ENCODE measurements around the gene HOXA1.
A peak's percentile ranks its signal among the peaks of the same experiment; 100 is the strongest.

HOXA1 gene

GRCh38 chr7:27107391-27108381 is 11.9 kb upstream of the HOXA1 start:
- Histone ChIP-seq H3K4me1 (ENCODE audit: insufficient read depth, low read length) (peaks cover 9% of the 10 kb centered on the region; the same call in 1 of the 2 replicates), H3K27ac (ENCODE audit: low read depth, low read length) (no peak overlapping the region), H3K9ac (ENCODE audit: low read depth, low read length) (no peak overlapping the region), H3K9me3 (ENCODE audit: insufficient read depth, low read depth, low read length) (no peaks in the 10 kb centered on the region), H3K4me3 (ENCODE audit: low read length) (no peak overlapping the region), H3K27me3 (ENCODE audit: insufficient read depth, low read length) (peaks cover 100% of the 10 kb centered on the region), H3K36me3 (ENCODE audit: insufficient read depth, low read length) (no peaks in the 10 kb centered on the region)
- 5% methylated on average over 43 of the region's 47 CpGs for WGBS

GRCh38 chr7:27106901-27107240 is 11.1 kb upstream of the HOXA1 start:
- Histone ChIP-seq H3K9me3 (ENCODE audit: insufficient read depth, low read depth, low read length) (no peaks in the 10 kb centered on the region), H3K27me3 (ENCODE audit: insufficient read depth, low read length) (peaks cover 100% of the 10 kb centered on the region), H3K27ac (ENCODE audit: low read depth, low read length) (no peak overlapping the region), H3K4me1 (ENCODE audit: insufficient read depth, low read length) (peaks cover 9% of the 10 kb centered on the region; the same call in 1 of the 2 replicates), H3K36me3 (ENCODE audit: insufficient read depth, low read length) (no peaks in the 10 kb centered on the region), H3K4me3 (ENCODE audit: low read length) (peak overlapping the region; percentile 20; the same call in 1 of the 2 replicates), H3K9ac (ENCODE audit: low read depth, low read length) (no peak overlapping the region)
- WGBS = 4% methylated on average over 12 of the region's 14 CpGs

- Histone ChIP-seq H3K4me3 (ENCODE audit: low read length) (peak overlapping the region; percentile 20; the same call in 1 of the 2 replicates), H3K9me3 (ENCODE audit: insufficient read depth, low read depth, low read length) (no peaks in the 10 kb centered on the region), H3K9ac (ENCODE audit: low read depth, low read length) (no peak overlapping the region), H3K4me1 (ENCODE audit: insufficient read depth, low read length) (peaks cover 13% of the 10 kb centered on the region), H3K27me3 (ENCODE audit: insufficient read depth, low read length) (peaks cover 100% of the 10 kb centered on the region), H3K27ac (ENCODE audit: low read depth, low read length) (no peak overlapping the region), H3K36me3 (ENCODE audit: insufficient read depth, low read length) (no peaks in the 10 kb centered on the region)
- whole genome bisulfite sequencing = under 1% methylated on average over 43 of the region's 44 CpGs
Measured at GRCh38 chr7:27106181-27106900, 10.5 kb upstream of the HOXA1 start.

- Histone ChIP-seq H3K36me3 (ENCODE audit: insufficient read depth, low read length) (no peaks in the 10 kb centered on the region), H3K27ac (ENCODE audit: low read depth, low read length) (no peak overlapping the region), H3K4me1 (ENCODE audit: insufficient read depth, low read length) (peaks cover 18% of the 10 kb centered on the region), H3K9ac (ENCODE audit: low read depth, low read length) (no peak overlapping the region), H3K4me3 (ENCODE audit: low read length) (no peak overlapping the region), H3K27me3 (ENCODE audit: insufficient read depth, low read length) (peaks cover 100% of the 10 kb centered on the region), H3K9me3 (ENCODE audit: insufficient read depth, low read depth, low read length) (no peaks in the 10 kb centered on the region)
- 9% methylated on average over 11 of the region's 13 CpGs for WGBS
Measured at GRCh38 chr7:27105301-27106031, 9.7 kb upstream of the HOXA1 start.

GRCh38 chr7:27104341-27105058 is 8.7 kb upstream of the HOXA1 start:
- H3K27ac ChIP-seq (ENCODE audit: low read depth, low read length) = no peak overlapping the region
- H3K4me1 ChIP-seq (ENCODE audit: insufficient read depth, low read length) = peaks cover 25% of the 10 kb centered on the region
- no peak overlapping the region; the same call in 1 of the 2 replicates for H3K4me3 ChIP-seq (ENCODE audit: low read length)
- H3K27me3 ChIP-seq (ENCODE audit: insufficient read depth, low read length) = peaks cover 100% of the 10 kb centered on the region
- H3K9me3 ChIP-seq (ENCODE audit: insufficient read depth, low read depth, low read length) = no peaks in the 10 kb centered on the region
- 18% methylated on average over 13 of the region's 13 CpGs for WGBS
- no peaks in the 10 kb centered on the region for H3K36me3 ChIP-seq (ENCODE audit: insufficient read depth, low read length)
- no peak overlapping the region for H3K9ac ChIP-seq (ENCODE audit: low read depth, low read length)

GRCh38 chr7:27103489-27104226 is 7.9 kb upstream of the HOXA1 start:
- peaks cover 100% of the 10 kb centered on the region for H3K27me3 ChIP-seq (ENCODE audit: insufficient read depth, low read length)
- WGBS = 5% methylated on average over 33 of the region's 35 CpGs
- no peak overlapping the region for H3K27ac ChIP-seq (ENCODE audit: low read depth, low read length)
- H3K4me1 ChIP-seq (ENCODE audit: insufficient read depth, low read length) = peaks cover 30% of the 10 kb centered on the region
- H3K9me3 ChIP-seq (ENCODE audit: insufficient read depth, low read depth, low read length) = no peaks in the 10 kb centered on the region
- peak overlapping the region; percentile 6; the same call in 1 of the 2 replicates for H3K4me3 ChIP-seq (ENCODE audit: low read length)
- H3K9ac ChIP-seq (ENCODE audit: low read depth, low read length) = no peak overlapping the region
- H3K36me3 ChIP-seq (ENCODE audit: insufficient read depth, low read length) = no peaks in the 10 kb centered on the region

- H3K27me3 ChIP-seq (ENCODE audit: insufficient read depth, low read length) = peaks cover 100% of the 10 kb centered on the region
- no peak within 1 kb of the TSS for H3K9ac ChIP-seq (ENCODE audit: low read depth, low read length)
- peaks cover 30% of the 10 kb centered on the region for H3K4me1 ChIP-seq (ENCODE audit: insufficient read depth, low read length)
- H3K27ac ChIP-seq (ENCODE audit: low read depth, low read length) = no peak within 1 kb of the TSS; the same call in 1 of the 2 replicates
- WGBS = 4% methylated on average over 29 of the region's 29 CpGs
- no peaks in the 10 kb centered on the region for H3K36me3 ChIP-seq (ENCODE audit: insufficient read depth, low read length)
- no peaks in the 10 kb centered on the region for H3K9me3 ChIP-seq (ENCODE audit: insufficient read depth, low read depth, low read length)
- H3K4me3 ChIP-seq (ENCODE audit: low read length) = peak within 1 kb of the TSS; percentile 33; the same call in 1 of the 2 replicates
Measured at GRCh38 chr7:27102581-27103442, 7.0 kb upstream of the HOXA1 start, which contains the start of gene HOXA2. Gene HOXA2, minus strand, starts transcription at chr7:27102683. Its CDS starts 183 bp downstream, at chr7:27102500.

- Histone ChIP-seq H3K9ac (ENCODE audit: low read depth, low read length) (no peak overlapping the region), H3K27ac (ENCODE audit: low read depth, low read length) (no peak overlapping the region), H3K27me3 (ENCODE audit: insufficient read depth, low read length) (peaks cover 100% of the 10 kb centered on the region), H3K4me3 (ENCODE audit: low read length) (peak overlapping the region; percentile 33; the same call in 1 of the 2 replicates), H3K4me1 (ENCODE audit: insufficient read depth, low read length) (peaks cover 29% of the 10 kb centered on the region), H3K9me3 (ENCODE audit: insufficient read depth, low read depth, low read length) (no peaks in the 10 kb centered on the region), H3K36me3 (ENCODE audit: insufficient read depth, low read length) (no peaks in the 10 kb centered on the region)
- 2% methylated on average over 39 of the region's 39 CpGs for WGBS
Measured at GRCh38 chr7:27101957-27102580, 6.3 kb upstream of the HOXA1 start.

Data from HUES64 (cell line).